GM18526 (cell line): ENCODE data around the gene MYLK4.

Source experiments
- POLR2A ChIP-seq: IDR thresholded peaks from 3 replicates; pipeline ENCODE4 v1.6.1; 2011; ENCODE audit not compliant: insufficient read length; ENCODE audit errors: extremely low read depth

The MYLK4 gene

GRCh38 chr6:2750832-2751231, at the start of gene MYLK4:
Gene MYLK4, minus strand, starts transcription at chr6:2750922. Its CDS starts 1,628 bp downstream, at chr6:2749294.
- TF ChIP-seq POLR2A, result no peak

- no peak for TF ChIP-seq POLR2A
These were observed 49.3 kb upstream of the MYLK4 start for GRCh38 chr6:2799936-2800527.

GRCh38 chr6:2798586-2799134, 47.9 kb upstream of the MYLK4 start:
- no peak for TF ChIP-seq POLR2A

GRCh38 chr6:2797564-2798031, 46.9 kb upstream of the MYLK4 start:
- no peak for TF ChIP-seq POLR2A

- TF ChIP-seq POLR2A, result no peak
These were observed 46.1 kb upstream of the MYLK4 start for GRCh38 chr6:2796861-2797260.

- no peak for TF ChIP-seq POLR2A
These were observed 45.2 kb upstream of the MYLK4 start for GRCh38 chr6:2795956-2796355.

GRCh38 chr6:2795162-2795561, 44.4 kb upstream of the MYLK4 start:
- TF ChIP-seq POLR2A, result no peak

- TF ChIP-seq POLR2A, result no peak
These were observed 43.5 kb upstream of the MYLK4 start for GRCh38 chr6:2794171-2794730.

GRCh38 chr6:2793534-2794151, 42.9 kb upstream of the MYLK4 start:
- TF ChIP-seq POLR2A, result no peak

- TF ChIP-seq POLR2A, result no peak
These were observed 41.8 kb upstream of the MYLK4 start for GRCh38 chr6:2792330-2793110.

GRCh38 chr6:2791450-2791974, 40.8 kb upstream of the MYLK4 start:
- TF ChIP-seq POLR2A, result no peak

- TF ChIP-seq POLR2A, result no peak
These were observed 40.1 kb upstream of the MYLK4 start for GRCh38 chr6:2790588-2791449.

- TF ChIP-seq POLR2A, result no peak
These were observed 35.5 kb upstream of the MYLK4 start for GRCh38 chr6:2786269-2786668.

- TF ChIP-seq POLR2A, result no peak
These were observed 34.2 kb upstream of the MYLK4 start for GRCh38 chr6:2784930-2785329.
